GM12875 (cell line): ENCODE data around the gene CARD14.
"Not testable (repeated sequence)": the region's sequence is repeated elsewhere in the genome, so short reads cannot be mapped to it uniquely, and the experiment has no call there.

Experiments used
- H3K4me3 ChIP-seq: one replicate; pipeline ENCODE4 v1.5.1; 2011; ENCODE audit warnings: low read depth, low read length, control low read depth
- TF ChIP-seq, protein P1 (sequence below): IDR thresholded peaks from 2 replicates; pipeline ENCODE4 v1.5.1; 2011; ENCODE audit warnings: low read depth, mild to moderate bottlenecking, control low read depth, inconsistent platforms, low read length, moderate library complexity, borderline replicate concordance; ENCODE audit not compliant: insufficient read depth

The CARD14 gene

DNA sequence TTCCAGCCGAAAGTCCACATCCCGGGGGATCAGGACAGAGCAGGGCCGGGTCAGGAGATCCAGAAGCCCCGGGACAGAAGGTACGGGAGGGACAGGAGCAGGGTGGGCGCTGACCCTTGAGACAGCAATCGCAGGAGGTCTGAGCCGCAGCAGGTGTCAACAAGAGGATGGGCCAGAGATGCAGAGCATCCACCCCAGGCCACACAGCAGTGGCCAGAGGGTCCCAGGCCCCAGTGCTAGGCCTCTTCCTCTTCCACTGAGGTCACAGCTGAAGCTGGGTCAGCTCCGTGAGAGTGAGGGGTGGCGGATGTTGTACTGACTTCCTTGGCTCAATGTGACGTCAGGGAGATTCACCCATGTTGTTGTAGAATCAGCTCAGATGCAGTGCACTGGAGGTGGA lies 82.1 kb downstream of the CARD14 start:
- H3K4me3 ChIP-seq, result no peak overlapping the region

DNA sequence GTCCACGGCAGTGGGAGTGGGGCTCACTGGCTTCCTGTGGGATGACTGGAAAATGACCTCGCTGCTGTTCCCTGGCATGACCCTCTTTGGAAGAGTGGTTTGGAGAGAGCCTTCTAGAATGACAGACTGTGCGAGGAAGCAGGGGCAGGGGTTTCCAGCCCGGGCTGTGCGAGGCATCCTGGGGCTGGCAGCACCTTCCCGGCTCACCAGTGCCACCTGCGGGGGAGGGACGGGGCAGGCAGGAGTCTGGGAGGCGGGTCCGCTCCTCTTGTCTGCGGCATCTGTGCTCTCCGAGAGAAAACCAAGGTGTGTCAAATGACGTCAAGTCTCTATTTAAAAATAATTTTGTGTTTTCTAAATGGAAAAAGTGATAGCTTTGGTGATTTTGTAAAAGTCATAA lies 83.0 kb downstream of the CARD14 start:
- TF ChIP-seq, protein P1, sequence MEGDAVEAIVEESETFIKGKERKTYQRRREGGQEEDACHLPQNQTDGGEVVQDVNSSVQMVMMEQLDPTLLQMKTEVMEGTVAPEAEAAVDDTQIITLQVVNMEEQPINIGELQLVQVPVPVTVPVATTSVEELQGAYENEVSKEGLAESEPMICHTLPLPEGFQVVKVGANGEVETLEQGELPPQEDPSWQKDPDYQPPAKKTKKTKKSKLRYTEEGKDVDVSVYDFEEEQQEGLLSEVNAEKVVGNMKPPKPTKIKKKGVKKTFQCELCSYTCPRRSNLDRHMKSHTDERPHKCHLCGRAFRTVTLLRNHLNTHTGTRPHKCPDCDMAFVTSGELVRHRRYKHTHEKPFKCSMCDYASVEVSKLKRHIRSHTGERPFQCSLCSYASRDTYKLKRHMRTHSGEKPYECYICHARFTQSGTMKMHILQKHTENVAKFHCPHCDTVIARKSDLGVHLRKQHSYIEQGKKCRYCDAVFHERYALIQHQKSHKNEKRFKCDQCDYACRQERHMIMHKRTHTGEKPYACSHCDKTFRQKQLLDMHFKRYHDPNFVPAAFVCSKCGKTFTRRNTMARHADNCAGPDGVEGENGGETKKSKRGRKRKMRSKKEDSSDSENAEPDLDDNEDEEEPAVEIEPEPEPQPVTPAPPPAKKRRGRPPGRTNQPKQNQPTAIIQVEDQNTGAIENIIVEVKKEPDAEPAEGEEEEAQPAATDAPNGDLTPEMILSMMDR, result peak; percentile 64
- no peak overlapping the region for H3K4me3 ChIP-seq

More for the DNA sequence above, 82.1 kb downstream of the CARD14 start:
- TF ChIP-seq, protein P1, result no peak

DNA sequence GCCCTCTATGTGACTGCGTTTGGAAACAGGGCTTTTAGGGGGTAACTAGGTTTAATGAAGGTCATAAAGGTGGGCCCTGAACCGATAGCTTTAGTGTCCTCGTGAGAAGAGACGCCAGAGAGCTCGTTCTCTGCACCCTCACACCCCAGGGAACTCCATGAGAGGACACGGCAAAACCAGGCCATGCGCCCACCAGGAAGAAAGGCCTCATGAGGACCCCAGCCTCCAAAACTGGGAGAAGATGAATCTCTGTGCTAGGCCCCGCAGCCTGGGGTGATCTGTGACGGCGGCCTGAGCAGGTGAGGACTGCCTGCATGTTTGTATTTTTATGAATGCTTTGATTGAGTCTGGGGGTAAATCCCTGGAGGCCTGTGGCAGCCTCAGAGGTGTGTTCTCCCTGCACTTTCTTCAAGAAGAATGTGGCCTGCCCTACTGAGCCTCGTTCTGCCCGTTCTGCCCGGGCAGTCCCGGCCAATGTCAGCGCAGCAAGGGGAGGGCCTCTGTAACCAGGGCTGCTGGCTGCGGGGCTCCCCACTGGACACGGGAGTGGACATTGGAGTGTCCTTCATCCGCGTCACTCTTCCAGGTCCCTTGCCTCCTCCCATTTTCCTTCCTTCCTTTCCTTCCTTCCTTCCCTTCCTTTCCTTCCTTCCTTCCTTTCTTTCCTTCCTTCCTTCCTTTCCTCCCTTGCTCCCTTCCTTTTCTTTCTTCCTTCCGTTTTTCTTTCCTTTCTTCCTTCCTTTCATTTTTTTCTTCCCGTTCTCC lies 84.0 kb downstream of the CARD14 start:
- H3K4me3 ChIP-seq, result no peak overlapping the region
- TF ChIP-seq, protein P1, result no peak

DNA sequence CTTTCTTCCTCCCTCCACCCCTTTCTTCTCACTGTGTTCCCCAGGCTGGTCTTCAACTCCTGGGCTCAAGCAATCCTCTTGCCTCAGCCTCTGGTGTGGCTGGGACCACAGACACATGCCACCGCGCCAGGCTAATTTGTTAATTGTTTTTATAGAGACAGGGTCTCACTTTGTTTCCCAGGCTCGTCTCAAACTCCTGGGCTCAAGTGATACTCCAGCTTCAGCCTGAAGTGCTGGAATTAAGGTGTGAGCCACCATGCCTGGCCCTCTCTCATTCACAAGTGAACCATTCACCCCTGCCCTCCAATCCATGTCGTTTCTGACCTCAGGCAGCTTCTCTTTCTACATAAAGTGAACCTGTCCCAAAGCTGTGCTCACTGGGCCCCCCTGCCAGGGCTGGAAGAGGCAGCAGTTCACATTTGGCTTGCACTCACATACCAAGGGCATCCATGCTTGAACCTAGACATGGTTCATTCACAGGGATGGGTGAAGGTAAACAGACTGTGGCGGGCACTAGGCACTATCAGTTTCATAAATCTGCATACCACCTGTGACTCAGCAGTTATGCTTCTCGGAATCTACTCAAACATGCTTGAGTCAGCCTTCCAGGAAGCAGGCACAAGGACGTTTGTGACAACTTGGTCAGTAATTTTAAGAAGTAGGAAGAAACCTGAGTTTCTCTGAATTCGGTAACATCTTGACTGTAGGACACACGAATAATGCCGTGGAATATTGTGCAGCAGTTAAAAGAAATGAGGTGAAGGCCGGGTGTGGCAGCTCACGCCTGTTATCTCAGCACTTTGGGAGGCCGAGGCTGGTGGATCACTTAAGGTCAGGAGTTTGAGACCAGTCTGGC lies 84.8 kb downstream of the CARD14 start:
- H3K4me3 ChIP-seq, result no peak overlapping the region
- TF ChIP-seq, protein P1, result no peak

DNA sequence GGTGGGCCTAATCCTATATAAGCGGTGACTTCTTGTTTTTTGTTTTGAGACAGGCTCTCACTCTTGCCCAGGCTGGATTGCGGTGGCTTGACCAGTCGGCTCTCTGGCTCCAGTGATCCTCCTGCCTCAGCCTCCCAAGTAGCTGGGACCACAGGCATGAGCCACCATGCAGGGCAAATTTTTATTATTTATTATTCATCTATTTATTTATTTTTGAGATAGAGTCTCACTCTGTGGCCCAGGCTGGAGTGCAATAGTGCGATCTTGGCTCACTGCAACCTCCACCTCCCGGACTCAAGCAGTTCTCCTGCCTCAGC lies 86.2 kb downstream of the CARD14 start:
- no peak overlapping the region for H3K4me3 ChIP-seq
- TF ChIP-seq, protein P1, result no peak

DNA sequence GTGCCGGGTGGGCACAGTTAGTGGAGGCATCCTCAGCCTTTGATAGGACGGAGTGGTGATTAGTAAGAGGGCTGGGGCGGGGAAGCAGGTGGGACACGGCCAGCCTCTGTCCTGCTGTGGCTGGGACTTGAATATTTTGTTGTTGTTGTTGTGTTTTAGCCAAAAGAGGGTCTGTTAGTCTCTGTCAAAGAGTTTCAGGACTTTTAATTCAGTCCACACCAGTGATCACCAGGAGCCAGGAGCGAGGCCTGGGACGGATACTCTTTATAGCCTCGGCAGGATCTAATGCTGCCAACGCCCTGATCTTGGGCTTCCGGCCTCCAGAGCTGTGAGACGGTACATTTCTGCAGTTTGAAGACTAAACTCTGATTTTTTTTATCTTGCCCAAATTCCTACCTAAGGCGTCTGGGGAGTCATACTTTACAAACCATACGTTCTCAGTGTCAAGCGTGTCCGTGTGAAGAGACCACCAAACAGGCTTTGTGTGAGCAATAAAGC lies 87.9 kb downstream of the CARD14 start:
- no peak overlapping the region for H3K4me3 ChIP-seq

DNA sequence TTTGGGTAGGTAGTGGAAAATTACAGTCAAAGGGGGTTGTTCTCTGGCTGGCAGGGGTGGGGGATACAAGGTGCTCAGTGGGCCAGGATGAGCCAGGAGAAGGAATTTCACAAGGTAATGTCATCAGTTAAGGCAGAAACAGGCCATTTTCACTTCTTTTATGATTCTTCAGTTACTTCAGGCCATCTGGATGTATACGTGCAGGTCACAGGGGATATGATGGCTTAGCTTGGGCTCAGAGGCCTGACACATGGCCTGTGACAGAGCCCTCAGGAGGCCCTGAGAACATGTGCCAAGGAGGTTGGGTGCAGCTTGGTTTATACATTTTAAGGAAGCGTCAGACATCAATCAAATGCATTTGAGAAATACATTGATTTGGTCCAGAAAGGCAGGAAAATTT lies 88.5 kb downstream of the CARD14 start:
- H3K4me3 ChIP-seq, result not testable (repeated sequence)

More for the DNA sequence above, 87.9 kb downstream of the CARD14 start:
- TF ChIP-seq, protein P1, result no peak
